SKM-1 treated with dmso at 0.1 percent for 144 hours (cell line): ENCODE data around the gene RUFY3.
"Not testable (repeated sequence)": the region's sequence is repeated elsewhere in the genome, so short reads cannot be mapped to it uniquely, and the experiment has no call there.

Experiments
- DNase-seq: peaks from one replicate; lab custom pipeline; 2025; ENCODE audit not compliant: unreplicated experiment; lab: John Stamatoyannopoulos, UW

The RUFY3 gene

GRCh38 chr4:70705183-70706043 is 16.4 kb upstream of the RUFY3 start:
- DNase-seq: peak; percentile 66

- DNase-seq: no peak
Observed at GRCh38 chr4:70706044-70706461, 15.7 kb upstream of the RUFY3 start.

- DNase-seq: no peak
Observed at GRCh38 chr4:70706516-70706915, 15.2 kb upstream of the RUFY3 start.

GRCh38 chr4:70709611-70710205 is 12.1 kb upstream of the RUFY3 start:
- no peak for DNase-seq

- DNase-seq: no peak
Observed at GRCh38 chr4:70711599-70711998, 10.2 kb upstream of the RUFY3 start.

GRCh38 chr4:70712150-70712549 is 9.6 kb upstream of the RUFY3 start:
- no peak for DNase-seq

- DNase-seq: no peak
Observed at GRCh38 chr4:70712604-70713452, 8.9 kb upstream of the RUFY3 start.

GRCh38 chr4:70713453-70714078 is 8.2 kb upstream of the RUFY3 start:
- peak; percentile 29 for DNase-seq

GRCh38 chr4:70714079-70714887 is 7.5 kb upstream of the RUFY3 start:
- no peak for DNase-seq

- DNase-seq: no peak
Observed at GRCh38 chr4:70715097-70715496, 6.7 kb upstream of the RUFY3 start.

- no peak for DNase-seq
Observed at GRCh38 chr4:70718811-70719604, 2.8 kb upstream of the RUFY3 start.

GRCh38 chr4:70722199-70722791 is 531 bp downstream of the RUFY3 start:
- DNase-seq: no peak

GRCh38 chr4:70724463-70724862 is 2.7 kb downstream of the RUFY3 start:
- DNase-seq: no peak

- DNase-seq: no peak
Observed at GRCh38 chr4:70725633-70726032, 3.9 kb downstream of the RUFY3 start.

- DNase-seq: not testable (repeated sequence)
Observed at GRCh38 chr4:70726515-70726914, 4.8 kb downstream of the RUFY3 start.

- DNase-seq: no peak
Observed at GRCh38 chr4:70728091-70728490, 6.3 kb downstream of the RUFY3 start.

- not testable (repeated sequence) for DNase-seq
Observed at GRCh38 chr4:70732878-70733277, 11.1 kb downstream of the RUFY3 start.

- DNase-seq: peak; percentile 89
Observed at GRCh38 chr4:70734168-70734954, 12.6 kb downstream of the RUFY3 start.
